ENCODE data around the gene NFE2.

Gene NFE2

GRCh38 chr12:54306925-54307741 is 6.3 kb upstream of the NFE2 start:
- DNase-seq: no peak

DNA sequence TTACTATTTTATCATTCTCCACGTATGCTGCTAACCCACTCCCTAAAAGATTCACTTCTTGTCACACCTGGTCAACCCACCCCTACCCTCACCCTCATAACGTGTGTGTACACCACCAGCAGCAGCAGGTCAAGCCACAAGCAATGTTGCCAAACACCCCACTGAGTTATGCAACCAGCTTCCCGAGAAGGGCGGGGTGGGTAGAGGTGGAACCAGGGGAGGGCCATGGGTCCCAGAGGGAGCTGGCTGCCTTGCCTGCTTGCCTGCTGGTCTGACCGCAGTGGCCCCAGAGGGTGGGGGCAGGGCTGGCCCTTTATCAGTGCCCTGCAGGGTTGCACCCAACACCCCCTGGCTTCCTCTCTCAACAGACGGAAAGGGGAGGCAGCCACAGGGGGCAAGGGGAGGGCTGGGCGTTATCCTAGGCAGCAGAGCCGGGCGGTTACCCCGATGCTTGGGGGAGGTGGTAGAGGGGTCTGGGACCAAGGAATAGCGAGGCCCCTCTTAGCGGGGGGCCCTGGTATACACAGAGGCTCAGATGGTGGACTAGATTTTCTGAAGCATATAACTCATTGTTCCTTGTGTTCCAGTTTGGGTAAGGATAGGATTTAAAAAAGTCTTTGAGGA is 3.5 kb upstream of the NFE2 start:
- peak in 4 of 58 donors; percentile 9 to 30 (median 25) for DNase-seq

- DNase-seq: no peak
These were observed 2.8 kb upstream of the NFE2 start for GRCh38 chr12:54303640-54304039.

DNA sequence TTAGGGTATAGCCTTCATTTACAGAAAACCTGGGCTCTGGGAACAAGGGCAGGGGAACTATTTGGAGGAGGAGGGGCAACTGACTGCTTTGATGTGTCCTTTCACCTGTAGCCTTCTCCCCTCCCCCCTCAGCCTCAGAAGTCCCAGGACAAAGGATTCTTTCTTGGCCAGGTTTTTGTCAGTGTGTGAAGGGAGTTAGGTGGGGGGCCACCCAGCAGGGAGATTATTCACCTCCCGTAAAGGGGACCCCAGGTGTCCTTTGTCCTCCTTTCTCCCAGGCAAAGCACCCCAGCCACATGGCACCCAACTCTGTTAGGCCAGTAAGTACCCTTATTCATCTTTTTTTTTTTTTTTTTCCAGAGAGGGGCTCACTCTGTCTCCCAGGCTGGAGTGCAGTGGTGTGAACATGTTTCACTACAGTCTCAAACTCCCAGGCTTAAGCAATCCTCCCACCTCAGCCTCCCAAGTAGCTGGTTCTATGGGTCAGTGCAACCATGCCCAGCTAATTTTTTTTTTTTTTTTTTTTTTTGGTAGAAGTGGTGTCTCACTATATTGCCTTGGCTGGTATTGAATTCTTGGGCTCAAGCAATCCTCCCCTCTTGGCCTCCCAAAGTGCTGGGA is 723 bp upstream of the NFE2 start:
- no peak for DNase-seq

- DNase-seq: no peak
These were observed 537 bp downstream of the NFE2 start for GRCh38 chr12:54300225-54300731.

DNA sequence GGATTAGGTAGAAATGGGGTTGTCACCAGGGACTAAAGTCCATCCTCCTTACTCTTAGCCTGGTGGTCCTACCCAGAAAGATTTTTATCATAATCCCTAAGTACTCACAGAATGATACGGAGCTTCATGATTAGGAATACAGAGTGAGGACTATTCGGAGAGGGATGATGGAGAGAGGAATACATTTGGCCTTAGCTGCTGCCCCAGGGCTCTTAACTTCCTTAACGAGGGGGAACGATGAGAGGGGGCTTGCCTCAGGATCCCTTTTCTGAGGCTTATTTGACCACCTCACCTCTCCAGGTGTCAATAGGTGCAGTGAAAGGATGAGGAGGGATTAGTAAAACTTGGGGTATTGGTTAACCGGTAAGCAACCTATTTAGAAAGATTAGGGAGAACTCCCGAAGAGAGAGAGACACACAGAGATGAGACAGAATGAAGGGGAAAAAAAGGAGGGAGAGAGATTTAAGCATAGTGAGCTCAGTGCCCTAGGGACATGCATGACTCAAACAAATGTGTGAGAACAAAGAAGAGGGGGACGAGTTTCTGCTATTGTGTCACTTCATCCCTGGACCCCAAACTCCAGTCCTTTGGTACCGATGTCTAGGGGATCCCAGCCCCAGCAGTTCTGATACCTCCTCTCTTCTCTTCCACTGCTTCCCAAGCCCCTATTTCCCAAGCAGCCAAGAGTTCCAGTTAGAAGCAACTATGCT is 1.1 kb downstream of the NFE2 start:
- DNase-seq: no peak

DNA sequence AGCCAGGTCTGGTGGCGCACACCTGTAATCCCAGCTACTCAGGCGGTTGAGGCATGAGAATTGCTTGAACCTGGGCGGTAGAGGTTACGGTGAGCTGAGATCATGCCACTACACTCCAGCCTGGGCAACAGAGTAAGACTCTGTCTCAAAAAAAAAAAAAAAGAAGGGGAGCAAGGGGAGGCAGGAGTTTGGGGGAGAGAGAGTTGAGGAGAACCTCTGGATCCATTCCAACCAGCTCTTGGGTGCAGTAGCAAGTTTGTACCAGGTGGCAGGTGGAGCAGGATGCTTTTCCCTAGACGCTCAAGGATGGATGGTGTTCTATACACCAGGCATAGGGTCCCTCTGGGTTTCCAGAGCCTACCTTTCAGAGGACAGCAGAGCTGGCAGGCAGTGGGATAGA is 1.9 kb downstream of the NFE2 start:
- no peak for DNase-seq

GRCh38 chr12:54296393-54297099 is 4.3 kb downstream of the NFE2 start:
- DNase-seq: no peak

GRCh38 chr12:54294953-54295566 is 5.8 kb downstream of the NFE2 start:
- peak in 2 of 58 donors; percentile 9 to 17 for DNase-seq

DNA sequence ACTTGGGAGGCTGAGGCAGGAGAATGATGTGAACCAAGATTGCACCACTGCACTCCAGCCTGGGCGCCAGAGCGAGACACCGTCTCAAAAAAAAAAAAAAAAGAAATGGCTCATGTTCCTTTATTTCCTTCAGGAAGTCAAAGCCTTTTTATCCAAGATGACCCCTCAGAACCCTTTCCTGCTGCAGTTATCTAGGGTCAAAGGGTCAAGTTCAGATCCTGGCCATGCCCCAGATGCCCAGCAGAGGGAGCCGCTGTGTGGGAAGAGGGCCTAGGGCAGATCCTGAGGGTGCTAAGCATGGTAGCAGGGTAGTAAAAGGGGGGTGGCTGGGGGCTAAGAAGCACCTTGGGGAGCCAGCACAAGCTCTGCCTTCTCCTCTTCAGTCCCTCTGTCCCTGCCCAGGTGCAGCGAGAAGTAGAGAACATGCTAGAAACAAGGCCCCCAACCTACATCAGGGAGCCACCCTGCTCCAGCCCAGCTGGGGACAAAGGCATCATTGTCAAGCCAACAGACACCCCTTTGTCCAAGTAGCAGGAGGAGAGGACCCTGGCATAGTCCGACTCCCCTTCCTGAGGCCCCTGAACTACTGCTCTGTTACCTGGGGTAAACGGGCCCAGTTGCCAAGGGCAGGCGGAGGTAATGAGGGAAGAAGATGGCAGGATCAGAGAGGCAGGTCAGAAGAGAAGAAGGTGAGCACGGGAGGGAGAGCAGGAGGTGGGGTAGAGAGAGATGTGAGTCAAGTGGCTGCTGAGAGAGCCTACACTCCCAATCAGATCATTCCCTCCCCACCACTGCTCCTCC is 6.5 kb downstream of the NFE2 start:
- peak in 44 of 58 donors; percentile 3 to 73 (median 43) for DNase-seq

DNA sequence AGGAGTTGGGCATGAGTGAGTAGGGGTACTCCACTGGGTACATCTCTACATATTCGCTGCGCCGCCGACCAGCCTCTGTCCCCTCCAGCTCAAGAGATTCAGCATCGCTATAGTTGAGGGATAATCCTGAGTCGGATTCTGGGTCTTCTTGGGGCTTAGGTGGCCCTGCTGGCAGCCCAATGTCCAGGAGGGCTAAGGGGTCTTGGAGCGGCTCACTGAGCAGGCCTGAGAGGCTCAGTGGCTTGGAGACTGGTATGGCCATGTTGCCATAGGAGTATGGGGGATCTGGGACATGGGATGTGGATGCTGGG is 7.9 kb downstream of the NFE2 start:
- no peak for DNase-seq

DNA sequence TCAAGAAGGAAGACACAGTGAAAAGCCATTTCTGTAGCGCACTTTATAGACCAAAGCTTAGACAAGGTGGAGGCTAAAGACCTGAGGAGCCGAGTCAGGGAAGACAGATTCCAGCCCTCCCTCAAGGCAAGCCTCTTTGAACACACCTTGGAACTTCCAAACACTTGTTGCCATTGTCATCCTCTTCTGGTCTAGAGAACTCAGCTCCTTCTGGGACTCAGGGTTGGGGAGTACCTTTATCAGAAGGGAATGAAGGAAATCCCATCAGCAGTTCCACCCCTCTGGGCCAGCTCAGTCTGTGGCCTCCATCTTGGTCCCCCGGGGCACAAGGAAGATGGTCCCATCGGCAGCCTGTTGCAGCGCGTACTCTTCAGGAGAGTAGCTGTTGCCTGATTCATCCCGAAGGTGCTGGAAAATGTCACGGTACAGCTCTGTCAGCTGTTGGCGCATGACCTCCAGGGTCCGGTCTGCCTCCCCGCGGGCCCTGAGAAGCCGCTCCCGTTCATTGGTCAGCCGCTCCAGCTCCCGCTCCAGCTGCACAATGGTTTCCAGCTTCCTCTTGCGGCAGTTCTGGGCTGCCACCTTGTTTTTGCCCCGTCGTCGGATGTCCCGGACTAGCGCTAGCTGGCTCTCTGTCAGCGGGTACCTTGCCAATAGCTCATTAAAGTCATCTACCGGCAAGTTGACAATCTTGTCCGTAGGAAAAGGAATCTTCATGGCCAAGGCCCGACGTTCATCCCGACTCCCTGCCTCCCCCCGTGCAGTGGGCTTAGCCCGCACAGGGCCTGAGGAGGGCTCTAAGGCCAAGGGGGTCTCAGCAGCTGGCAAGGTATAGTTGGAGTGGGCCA is 8.5 kb downstream of the NFE2 start:
- DNase-seq: no peak

GRCh38 chr12:54287261-54288157 is 13.3 kb downstream of the NFE2 start:
- DNase-seq: no peak

- DNase-seq: no peak
These were observed 14.5 kb downstream of the NFE2 start for GRCh38 chr12:54286042-54287030.

GRCh38 chr12:54285150-54286041 is 15.4 kb downstream of the NFE2 start:
- DNase-seq: no peak
